CD4-positive, alpha-beta T cell treated with Interferon gamma for 1 hour (primary cell): ENCODE data around the gene OR10J1.
"Not testable (repeated sequence)": the region's sequence is repeated elsewhere in the genome, so short reads cannot be mapped to it uniquely, and the experiment has no call there.

Source experiments
- DNase-seq: peaks from one replicate; pipeline ENCODE4 v3.0.0-alpha.2; 2020

OR10J1 gene, protein sequence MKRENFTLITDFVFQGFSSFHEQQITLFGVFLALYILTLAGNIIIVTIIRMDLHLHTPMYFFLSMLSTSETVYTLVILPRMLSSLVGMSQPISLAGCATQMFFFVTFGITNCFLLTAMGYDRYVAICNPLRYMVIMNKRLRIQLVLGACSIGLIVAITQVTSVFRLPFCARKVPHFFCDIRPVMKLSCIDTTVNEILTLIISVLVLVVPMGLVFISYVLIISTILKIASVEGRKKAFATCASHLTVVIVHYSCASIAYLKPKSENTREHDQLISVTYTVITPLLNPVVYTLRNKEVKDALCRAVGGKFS

DNA sequence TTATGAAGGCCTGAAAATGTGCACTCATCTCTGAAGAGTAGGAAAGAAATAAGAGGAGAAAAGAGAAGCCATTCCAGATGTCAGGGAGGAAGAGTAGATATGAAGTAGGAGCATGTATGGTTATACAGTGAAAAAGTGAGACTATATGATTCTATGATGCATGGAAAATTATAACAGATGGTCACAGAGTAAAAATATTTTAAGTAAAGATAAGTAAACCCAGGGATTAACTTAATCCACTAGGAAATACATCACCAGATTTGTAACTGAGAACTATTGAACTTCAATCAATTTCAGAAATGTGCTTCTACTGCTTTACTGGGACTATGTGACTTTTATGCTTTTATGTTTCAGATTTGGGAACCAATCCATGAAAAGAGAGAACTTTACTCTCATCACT, at the start of gene OR10J1:
Gene OR10J1 (plus strand): TSS at position 301 of the 400 bp plus-strand sequence. CDS start 70 bp downstream, at position 371.
- DNase-seq = no peak

DNA sequence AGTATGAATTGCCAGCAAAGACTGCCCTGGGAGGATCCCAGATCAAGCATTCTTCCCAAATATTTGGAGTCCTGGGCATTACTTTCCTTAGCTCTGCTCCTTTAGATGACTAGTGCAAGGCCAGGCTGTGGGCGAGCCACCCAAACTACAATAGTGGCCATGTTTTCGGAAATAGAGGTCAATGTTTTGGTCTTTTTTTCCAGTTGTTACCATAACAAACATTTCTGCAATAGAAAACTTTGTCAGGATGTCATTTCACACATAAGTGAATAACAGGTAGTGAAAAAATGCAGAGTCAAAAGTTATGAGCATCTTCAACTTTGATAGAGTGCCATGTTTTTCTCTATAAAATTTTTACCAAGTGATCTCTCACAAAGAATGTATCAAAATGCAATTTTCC, 32.7 kb upstream of the OR10J1 start:
- DNase-seq = no peak

DNA sequence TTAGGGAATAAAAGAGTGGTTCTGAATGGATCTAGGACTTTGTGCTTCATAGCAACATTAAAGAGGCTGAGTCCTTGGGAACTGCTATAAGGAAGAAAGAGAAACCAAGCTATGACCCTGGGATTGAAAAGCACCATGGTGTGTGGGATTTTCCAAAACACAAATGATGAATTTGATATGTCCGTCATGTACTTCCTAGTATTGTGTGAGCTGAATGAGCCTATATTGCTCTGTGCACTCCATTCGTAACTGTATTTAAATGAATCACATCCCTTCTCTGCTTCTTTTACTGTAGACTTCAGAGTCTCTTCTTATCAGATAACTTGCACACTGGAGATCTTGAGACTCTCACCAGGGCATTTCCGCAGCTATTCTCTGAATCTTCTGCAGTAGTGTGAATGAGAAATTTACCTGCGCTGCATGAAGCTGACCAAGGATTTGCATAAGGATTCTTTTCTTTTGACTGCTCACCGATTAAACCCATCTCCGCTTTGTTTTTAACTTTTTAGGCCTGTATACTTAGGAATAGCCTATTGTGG, 30.6 kb upstream of the OR10J1 start:
- no peak for DNase-seq

DNA sequence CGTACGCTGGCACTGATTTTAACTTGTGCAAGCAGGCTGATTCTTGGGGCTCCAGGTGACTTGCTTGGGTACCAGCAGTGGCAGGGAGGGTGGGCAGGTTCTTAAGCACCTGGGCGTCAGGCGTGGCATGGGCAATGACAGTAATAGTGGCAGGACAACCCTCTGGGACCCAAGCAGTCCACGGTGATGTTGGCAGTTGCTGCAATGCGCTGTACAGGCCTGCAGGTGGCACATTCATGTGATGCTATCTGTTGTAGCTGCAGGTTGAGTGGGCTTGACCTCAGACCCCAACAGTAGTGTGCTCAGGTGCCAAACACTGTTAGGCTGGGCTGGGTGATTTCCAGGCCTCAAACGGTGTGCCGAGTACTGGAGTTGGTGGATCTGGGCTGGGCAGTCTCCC, 17.7 kb upstream of the OR10J1 start:
- DNase-seq = no peak

DNA sequence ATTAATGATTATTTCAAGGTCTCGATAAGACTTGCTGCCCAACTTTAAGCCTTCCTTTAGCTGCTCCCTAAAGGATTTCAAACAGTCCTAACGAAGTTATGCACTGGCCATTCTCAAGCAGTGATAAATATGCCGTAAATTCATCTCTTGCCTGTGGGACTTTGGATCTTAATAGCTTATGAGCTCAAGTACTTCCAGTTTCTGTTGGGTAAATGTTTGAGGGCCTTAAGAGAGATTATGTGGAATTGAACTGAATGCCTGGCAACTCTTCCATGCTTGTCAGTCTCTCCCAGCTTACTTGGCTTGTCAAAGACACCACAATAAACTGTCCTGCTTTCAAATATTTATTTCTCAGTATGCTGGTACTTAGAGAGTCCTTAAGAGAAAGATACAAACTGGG, 11.0 kb upstream of the OR10J1 start:
- DNase-seq = no peak

DNA sequence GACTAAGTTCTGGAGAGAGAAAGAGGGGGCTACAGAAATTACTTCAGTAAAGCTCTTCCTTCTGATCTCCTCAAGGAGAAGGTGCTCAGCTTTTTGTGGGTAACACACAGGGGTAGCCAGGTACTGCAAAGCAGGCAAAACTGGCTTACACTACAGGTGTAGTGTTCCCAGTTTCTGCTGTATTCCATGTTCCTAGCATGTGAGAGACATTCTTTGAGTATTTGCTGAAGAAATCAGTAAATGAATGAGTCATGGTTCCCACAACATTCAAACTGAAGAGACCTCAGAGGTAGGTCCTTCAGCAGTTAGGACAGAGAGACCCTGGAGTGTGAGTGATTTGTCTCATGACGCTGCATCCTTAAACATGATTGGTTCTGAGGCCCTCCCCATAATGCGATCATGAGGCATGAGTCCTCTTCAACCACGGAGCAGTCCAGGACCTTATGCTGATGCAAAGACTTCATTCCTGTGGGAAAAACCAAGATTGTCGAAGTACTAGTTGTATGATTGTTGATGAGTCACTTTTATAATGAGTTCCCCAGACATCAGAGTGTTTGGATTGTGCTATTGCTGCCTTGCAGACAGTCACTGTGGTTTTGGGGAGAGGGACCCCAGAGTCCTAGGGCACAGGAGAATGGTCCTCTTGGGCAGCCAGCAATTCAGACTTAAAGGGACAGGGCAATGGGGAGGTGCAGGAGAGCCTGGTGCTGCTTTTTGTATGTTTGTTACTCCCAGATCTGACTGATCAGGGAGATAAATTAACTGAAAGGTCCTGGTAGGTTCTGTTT, 10.3 kb upstream of the OR10J1 start:
- DNase-seq = no peak

DNA sequence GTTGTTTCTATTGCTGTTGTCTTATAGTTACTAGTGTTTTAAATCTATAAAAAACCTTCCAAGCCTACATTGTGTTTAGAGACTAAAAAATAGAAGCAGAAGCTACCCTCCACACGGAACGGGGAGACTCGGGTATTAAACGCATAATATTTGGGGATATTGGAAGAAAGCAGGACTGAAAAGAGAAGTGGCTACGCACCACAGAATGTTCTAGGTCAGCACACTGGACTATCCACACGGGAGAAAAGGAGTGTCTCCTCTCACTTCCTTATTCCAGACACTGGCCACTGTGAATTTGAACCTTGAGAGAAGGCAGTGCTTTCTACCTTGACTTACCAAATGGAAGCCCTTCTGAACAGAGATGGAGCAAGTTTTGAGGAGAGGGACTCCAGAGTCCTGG, 8.5 kb upstream of the OR10J1 start:
- no peak for DNase-seq

DNA sequence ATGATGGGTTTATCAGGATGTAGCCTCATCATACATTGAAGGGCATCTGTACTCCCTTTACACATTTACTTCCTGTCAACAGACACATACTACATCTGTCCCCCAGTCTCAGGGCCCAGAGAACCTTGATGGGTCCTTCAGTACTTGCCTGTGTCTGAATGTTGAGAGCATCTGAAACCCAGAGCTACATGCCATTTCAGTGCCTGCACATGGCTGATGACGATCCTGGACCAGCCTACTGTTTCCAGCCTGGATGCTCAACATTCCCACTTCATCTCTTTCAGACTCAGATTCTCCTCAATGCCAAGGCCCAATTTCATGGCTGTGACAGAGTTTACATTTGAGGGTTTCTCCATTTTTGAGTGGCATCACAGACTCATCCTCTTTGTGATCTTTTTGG, 7.6 kb upstream of the OR10J1 start, which contains the start of gene OR10J4:
Gene OR10J4 (plus strand): TSS at position 301 of the 400 bp plus-strand sequence.
- DNase-seq = no peak

DNA sequence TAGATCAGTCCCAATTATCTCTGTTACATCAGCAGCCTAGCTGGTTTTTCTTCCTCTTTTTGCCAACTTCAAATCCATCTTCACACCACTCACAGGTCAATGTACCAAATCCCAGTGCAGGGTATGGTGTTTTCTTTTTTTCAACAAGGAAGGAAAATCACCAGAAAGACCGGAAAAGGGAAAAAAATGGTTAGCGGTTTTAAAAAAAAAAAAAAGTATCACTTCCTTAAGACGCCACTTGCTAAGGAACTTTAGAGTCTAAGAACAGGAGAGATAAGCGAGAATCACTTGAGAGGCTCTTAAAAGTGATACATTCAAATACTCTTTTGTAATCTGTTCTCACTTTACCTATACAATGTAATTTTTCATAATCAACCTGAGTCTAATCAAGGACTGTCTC, 3.1 kb upstream of the OR10J1 start:
- DNase-seq = no peak

DNA sequence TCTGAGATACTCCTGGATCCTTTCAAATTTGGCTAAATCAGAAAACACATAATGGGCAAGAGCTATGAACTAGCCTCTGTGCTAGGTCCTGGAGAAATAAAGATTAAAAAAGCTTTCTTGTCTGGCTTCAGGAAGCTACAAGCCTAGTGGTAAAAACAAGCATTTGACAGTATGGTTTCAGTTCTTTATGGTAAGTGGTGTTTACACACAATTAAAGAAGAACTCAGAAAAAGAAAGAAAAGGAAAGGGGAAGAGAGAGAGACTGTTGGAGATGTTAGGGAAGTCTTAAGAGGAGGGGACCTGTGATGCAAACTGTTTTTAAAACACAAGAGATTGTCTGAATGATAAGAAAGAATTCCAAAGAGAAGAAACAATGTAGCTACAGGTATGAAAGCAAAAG, 1.8 kb downstream of the OR10J1 start:
- DNase-seq = no peak

DNA sequence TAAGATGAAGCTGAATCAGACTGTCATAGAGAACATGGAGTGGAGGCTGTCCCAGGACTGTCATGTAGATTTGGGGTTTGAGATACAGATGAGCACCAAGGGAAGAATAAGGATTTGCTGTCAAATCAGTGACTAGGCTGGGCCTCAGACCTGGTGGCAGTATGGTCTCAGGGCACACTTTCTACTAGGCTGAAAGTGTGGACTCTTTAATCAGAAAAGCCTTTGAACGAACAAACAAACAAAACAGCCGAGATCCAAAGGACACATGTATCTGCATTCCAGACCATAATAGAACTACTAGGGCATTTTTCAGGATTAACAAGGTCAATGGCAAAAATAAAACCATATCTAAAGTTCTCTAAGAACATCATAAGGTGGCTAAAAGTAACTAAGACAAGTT, 2.9 kb downstream of the OR10J1 start:
- no peak for DNase-seq

DNA sequence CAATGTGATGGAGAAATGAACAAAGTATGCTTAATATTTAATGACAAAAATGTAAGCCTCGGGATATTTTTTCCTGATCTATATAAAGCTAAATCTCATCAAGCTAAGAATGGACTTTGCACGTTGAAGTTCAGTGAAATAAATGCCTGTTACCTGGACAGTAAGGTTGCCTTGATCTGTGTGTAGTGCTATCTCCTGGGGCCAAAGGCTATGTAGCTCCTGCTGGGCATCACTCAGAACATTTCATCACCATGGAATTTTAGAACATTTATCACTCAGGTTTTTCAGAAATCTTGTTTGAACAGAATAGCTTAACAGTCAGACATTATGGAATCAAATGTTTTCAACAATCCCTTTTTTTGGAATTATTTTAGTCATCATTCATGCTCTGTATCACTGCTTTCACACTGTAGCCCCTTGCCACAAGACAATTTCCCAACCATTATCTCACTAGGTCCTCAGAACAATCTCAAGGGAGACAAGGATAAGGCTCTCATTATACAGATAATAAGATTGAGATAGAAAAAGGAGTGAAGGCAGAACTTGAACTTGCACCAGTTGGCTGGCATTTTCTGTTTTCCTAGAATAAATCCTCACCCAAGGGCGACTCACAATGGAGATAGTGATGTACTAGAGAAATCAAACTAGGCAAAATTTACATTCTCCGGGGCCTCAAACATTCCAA, 3.7 kb downstream of the OR10J1 start:
- DNase-seq = no peak

DNA sequence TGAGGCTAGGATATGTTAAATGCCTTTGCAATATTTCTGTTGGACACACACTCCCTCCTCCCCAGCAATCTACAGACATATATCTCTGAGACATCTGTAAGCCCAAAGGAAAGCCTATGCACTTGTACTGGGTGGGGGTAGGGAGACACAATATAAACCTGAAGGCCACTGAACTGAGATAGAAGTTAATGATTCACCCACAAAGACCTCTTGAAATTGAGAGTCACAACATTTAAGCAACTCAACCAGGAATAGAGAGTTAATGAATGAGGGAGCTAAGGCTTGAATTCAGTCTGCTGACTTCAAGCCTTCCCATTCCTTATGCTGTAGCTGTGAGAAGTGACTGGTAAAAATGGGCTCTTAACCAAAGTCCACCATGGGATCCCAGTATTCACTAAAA, 5.0 kb downstream of the OR10J1 start:
- DNase-seq = no peak

DNA sequence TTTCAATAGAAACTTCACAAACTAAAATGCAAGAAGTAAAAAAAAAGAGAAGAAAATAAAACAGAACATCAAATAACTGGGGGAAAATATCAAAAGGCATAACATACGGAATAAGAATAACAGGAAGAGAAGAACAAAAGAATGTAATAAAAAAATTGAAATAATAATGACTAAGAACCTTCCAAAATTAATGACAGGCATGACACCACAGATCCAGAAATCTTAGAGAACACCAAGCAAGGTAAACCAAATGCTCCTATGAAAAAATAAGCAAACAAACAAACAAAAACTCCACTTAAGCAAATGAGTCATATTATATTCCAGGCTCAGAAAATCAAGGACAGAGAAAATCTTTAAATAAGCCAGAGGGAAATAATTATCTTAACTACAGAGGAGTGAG, 8.7 kb downstream of the OR10J1 start:
- no peak for DNase-seq

DNA sequence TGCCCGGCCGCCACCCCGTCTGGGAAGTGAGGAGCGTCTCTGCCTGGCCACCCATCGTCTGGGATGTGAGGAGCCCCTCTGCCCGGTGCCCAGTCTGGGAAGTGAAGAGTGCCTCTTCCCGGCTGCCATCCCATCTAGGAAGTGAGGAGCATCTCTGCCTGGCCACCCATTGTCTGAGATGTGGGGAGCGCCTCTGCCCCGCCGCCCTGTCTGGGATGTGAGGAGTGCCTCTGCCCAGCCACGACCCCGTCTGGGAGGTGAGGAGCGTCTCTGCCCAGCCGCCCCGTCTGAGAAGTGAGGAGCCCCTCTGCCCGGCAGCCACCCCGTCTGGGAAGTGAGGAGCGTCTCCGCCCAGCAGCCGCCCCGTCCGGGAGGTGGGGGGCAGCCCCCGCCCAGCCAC, 10.1 kb downstream of the OR10J1 start:
- not testable (repeated sequence) for DNase-seq

DNA sequence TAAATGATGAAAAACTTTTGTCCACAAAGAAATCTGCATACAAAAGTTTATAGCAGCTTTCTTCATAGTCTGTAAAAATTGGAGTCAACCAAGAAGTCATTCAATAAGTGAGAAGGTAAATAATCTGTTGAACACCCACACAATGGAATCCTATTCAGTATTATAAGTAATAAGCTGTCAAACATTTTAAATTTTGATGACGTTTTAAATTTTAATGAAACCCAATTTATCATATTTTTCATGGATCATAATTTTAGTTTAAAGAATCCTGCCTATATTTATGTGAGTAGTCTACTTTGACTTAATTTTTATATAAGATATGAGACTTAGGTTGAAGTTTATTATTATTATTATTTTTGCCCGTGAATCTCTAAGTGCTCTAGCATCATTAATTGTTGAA, 20.0 kb downstream of the OR10J1 start:
- DNase-seq = no peak

DNA sequence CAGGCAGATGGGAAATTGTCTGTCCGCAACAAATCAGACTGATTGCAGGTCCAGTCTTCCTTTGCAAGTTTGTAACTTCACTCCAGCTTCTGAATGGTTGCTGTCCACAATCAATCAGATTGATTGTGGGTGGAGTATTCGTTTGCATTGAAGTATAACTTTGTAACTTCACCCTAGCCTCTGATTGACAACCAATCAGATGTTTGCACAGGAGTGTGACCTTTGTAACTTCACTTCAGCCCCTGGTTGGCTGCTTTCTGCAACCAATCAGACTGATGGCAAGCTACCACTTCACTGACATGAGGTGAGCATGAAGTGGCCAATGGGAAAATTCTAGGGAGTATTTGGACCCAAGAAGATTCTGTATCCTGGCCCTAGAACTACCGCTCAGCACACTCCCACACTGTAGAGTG, 25.7 kb downstream of the OR10J1 start:
- DNase-seq = no peak

DNA sequence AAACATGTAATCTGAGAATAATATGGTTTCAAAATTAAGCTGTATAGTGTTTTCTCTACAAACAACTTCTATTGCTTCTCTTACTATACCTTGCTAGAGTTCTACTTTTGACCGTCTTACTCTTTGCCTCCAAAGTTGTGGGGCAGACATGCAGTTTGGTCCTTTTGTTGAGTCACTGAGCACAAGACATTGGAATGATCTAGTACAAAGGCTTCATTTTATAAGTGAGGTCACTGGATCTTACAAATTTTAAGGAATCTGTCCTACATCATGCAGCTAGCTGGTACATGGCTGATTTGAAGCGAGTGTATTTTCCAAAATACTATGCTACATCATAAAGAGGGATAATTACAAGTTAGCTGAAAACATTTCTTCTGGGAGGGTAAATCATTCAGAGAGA, 28.8 kb downstream of the OR10J1 start:
- no peak for DNase-seq

DNA sequence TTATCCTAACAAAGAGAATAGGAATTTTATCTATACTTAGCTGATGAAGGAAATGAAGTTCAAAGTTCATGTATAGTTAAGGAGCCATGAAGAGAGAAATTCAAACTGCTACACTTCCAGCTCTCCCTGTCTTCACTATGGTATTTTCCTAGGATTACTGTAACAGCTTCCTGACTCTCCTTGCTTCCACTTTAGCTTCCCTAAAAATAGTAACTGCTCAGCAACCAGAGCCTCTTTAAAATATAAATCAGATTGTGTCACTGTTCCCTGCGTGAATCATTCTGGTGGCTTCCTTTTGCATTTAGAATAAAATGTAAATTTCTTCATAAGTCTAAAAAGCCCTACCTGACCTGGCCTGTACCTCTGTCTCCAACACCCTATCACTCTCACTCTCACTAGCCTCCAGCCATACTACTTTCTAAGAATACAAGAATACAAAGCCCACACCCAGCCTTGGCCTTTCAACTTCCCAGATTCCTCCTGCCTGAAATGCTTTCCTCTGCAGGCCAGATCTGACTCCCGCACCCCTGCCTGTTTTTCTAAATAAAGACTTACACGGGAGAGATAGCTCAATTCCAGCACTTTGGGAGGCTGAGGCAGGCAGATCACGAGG, 30.5 kb downstream of the OR10J1 start:
- DNase-seq = no peak

DNA sequence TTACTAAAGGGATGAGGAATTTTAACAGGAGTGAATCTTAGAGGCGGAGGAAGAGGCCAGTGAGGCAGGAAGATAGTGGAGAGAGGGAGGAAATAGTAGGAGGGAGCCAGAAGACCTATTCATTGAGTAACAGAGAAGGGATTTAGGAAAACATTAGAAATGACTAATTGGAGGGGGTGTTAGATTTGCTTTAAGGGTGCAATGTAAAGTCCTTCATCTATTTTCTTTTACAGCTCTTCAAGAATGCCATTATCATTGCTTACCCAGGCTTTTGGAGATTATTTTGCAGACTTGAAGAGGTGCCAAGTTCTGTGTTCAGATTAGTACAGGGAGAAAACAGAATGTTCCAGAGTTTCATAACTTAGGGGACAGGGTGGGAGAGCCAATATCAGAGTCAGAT, 33.8 kb downstream of the OR10J1 start:
- DNase-seq = no peak

DNA sequence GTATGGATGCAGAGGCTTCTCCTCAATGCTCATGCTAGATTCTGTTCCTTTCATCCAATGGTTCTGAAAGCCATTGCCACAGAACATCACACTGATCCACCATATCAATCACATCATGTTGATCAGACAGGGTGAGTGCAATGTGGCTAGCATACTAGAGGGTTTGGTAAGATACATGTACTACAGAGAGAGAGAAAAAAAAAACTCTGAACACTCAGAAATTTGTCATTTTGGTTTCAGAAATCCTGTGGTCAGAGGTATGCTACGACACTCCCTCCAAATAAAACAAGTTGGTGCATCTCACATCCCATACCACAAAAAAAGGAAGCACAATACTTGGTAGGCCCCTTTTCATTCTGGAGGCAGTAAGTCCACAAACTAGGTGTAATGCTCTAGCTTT, 35.4 kb downstream of the OR10J1 start:
- DNase-seq = no peak

DNA sequence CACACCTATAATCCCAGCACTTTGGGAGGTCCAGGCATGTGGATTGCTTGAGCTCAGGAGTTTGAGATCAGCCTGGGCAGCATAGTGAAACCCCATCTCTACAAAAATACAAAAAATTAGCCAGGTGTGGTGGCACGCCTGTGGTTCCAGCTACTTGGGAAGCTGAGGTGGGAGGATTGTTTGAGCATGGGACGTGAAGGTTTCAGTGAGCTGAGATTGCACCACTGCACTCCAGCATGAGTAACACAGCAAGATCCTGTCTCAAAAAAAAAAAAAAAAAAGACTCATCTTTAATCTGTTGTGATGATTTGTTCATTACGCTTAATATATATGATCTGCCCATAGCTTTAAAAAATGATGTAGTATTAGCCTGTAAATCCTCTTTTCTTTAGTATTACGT, 44.0 kb downstream of the OR10J1 start:
- no peak for DNase-seq
